Measurements from ENCODE around the gene PARN.
A peak's percentile ranks its signal among the peaks of the same experiment; 100 is the strongest.
"Not testable (repeated sequence)": the region's sequence is repeated elsewhere in the genome, so short reads cannot be mapped to it uniquely, and the experiment has no call there.

Gene PARN

DNA sequence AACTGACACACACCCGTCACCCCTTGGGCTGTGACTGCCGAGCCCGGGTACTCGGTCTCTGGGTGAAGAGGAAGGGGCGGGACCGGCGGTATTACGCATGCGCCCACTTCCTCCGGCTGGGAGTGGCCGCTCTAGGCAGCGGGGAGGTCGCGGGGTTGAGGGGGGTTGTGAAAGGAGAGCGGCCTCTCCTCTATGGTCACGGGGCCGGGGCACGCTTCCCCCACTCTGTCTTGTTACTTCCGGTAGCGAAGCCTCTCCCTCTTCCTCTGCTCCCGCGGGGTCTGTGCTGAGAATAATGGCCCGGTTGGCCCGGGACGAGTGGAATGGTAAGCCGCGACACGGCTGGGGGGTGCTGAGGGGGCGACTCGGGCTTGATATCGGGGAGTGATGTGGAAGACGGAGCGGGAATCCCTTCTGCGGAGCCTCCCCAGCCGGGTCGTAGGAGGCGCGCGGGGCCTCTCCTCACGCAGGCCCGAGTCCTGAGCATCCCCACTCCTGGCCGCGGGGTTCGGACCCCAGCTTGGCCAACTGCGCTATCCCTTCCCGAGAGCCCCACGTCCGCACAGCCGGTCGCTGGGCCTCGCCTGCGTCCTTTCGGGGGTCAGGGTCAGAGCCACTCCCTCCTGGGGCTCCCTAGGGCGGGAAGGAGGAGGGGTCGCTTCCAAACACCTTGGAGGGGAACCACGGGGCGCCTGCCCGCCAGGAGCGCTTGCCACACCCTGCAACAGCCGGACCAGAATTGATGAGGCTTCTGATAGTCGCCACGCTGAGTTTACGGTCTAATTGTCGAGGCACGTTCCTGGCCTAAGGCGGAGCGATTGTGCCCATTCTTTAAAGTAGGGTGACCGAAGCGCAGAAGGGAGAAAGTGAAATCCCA lies 2.9 kb upstream of the PARN start, which contains the start of gene BFAR:
BFAR (plus strand) TSS at position 259 of the 877 bp plus-strand sequence. CDS start 11,396 bp downstream, outside the sequence.
- DNase-seq, result peak; percentile 86

DNA sequence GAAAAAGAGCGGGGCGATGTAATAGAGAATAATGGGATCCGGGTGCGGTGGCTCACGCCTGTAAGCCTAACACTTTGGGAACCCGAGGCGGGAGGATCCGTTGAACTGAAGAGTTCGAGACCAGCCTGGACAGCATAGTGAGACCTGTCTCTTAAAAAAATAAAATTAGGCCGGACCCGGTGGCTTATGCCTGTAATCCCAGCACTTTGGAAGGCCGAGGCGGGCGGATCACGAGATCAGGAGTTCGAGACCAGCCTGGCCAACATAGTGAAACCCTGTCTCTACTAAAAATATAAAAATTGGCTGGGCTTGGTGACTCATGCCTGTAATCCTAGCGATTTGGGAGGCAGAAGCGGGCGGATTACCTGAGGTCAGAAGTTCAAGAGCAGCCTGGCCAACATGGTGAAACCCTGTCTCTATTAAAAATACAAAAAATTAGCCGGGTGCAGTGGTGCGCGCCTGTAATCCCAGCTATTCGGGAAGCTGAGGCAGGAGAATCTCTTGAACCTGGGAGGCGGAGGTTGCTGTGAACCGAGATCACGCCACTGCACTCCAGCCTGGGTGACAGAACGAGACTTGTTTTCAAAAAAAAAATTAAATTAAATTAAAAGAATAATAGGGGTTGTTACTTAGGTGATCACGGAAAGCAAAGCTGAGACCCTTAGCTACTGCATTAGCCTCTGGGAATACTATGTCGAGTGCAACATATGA lies 715 bp upstream of the PARN start:
- DNase-seq, result not testable (repeated sequence)

DNA sequence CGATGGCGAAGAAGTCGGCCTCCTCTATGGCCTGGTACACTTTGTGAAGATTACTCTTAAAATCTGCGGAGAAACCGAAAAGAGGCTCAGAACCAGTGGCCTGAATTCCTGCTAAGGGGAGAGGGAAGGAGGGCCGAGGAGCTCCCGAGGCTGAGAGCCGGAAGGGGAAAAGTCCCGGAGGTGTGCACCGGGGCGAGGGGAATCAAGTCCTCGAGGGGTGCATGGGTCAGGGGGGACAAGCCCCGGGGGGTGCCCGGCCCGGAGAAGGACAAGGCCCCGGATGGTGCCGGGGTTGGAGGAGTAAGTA lies 495 bp downstream of the PARN start:
- DNase-seq, result no peak

- DNase-seq, result no peak
Observed at GRCh38 chr16:14628806-14629611, 1.1 kb downstream of the PARN start.

- no peak for DNase-seq
Observed at GRCh38 chr16:14627078-14627477, 3.0 kb downstream of the PARN start.

DNA sequence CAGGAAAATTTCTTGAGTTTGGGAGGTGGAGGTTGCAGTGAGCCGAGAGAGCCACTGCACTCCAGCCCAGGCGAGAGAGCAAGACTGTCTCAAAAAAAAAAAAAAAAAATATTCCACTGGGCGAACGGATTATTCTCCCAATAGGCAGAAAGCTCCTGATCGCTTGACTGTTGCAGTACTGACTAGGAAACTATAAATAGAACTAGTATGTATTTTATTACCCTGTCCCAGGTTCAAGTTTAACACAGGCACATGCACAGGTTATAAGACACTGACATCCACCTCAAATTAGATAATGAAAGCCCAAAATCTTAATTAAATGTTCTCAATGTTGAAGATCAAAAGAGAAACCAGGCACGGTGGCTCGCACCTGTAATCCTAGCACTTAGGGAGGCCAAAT lies 11.5 kb downstream of the PARN start:
- no peak for DNase-seq

DNA sequence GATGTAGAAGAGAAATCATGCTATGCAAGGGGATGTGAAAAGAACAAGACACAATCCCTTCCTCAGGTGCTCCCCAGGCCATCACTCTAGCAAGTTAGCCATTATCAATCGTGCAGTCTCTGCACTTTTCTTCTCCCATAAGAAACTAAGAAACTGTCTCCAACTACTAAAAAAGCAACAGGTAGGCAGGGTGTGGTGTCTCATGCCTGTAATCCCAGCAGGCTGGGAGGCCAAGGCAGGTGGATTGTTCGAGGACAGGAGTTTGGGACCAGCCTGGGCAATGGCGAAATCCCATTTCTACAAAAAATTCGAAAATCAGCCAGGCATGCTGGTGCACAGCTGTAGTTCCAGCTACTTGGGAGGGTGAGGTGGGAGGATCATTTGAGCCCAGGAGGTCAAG lies 13.8 kb downstream of the PARN start:
- no peak for DNase-seq

GRCh38 chr16:14613991-14614390 lies 16.1 kb downstream of the PARN start:
- DNase-seq, result no peak

- no peak for DNase-seq
Observed at GRCh38 chr16:14611660-14612059, 18.4 kb downstream of the PARN start.

GRCh38 chr16:14609716-14610115 lies 20.3 kb downstream of the PARN start:
- no peak for DNase-seq

DNA sequence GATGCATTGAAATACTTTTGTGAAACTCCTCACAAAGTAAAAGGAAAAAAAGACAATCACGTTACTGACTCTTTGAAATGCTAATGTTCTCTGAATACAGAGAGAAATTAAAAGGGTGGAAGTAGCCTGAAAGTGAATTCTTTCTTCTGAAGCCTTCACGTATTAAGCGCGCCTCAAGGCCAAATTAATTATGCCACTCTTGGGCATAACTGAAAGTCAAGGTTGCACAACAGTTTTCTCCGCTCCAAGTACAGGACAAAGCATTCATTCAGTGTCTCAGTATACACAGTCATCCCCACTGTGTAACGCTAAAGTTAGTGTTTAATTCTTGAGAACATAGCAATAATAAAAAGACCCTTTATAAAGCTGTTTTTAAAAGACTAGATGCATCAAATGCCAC lies 21.5 kb downstream of the PARN start:
- DNase-seq, result no peak

GRCh38 chr16:14608111-14608566 lies 21.9 kb downstream of the PARN start:
- no peak for DNase-seq

- DNase-seq, result no peak
Observed at GRCh38 chr16:14606102-14606501, 24.0 kb downstream of the PARN start.

- no peak for DNase-seq
Observed at GRCh38 chr16:14602443-14602963, 27.6 kb downstream of the PARN start.

- no peak for DNase-seq
Observed at GRCh38 chr16:14600164-14600563, 29.9 kb downstream of the PARN start.

DNA sequence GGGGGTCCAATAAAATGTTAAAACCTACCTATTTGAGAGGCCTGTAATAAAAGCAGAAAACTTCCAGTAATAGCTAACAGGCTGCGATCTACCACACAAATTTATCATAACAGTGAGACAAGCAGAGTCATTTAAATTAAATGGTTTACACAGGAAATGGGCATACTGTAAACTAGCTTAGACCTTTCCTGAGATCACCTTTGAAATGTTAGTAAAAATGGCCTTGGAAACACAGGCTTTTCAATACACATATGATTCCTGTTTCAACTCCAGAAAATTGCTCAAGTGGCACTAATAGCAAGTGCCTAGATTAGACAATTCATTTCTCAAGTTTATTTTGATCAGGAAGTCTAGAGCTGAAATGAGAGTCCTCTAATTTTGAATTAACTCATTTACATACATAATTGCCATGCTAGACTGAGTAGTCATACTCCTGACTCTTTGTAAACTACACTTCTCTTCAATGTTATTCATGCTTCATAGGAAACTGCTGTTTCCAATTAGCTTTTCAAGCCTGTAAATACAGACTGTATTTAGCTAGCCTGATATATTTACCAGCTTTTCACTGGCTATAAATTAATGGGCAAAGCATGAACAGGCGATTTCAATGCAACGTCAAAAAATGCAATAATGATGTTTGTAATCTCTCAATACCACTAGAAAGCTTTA lies 43.3 kb downstream of the PARN start:
- DNase-seq, result no peak

DNA sequence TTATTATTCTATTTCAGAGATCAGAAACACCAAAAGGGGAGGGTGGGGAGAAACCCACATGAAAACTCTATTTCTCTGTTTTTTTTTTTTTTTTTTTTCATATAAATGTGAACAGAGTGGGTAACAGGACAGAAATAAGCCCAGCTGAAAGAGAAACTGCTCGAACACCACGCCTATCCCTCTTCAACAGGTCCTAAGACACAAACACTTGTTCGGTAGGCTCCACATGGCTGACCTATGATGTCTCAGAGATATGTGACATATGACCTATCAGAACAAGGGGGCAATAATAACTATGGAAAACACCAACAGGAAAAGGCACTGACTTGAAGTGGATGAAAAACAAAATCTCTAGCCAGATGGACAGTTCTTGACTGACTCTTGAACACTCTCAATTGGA lies 44.8 kb downstream of the PARN start:
- DNase-seq, result no peak

GRCh38 chr16:14580926-14581325 lies 49.1 kb downstream of the PARN start:
- not testable (repeated sequence) for DNase-seq

DNA sequence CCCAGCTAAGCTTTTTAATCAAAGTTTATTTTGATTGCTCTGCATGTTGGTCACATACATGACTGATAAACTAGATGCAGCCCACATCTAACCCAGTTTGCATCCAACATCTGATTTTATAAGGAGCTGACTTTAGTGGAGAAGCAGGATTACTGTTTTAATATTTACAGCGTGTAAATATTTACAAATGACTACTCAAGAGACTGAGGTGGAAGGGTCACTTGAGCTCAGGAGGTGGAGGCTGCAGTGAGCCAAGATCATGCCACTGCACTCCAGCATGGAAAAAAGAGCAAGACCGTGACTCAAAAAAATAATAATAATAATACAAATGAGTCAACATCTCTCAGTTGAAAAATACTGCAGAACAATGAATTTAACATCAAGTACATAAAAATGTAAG lies 50.8 kb downstream of the PARN start:
- DNase-seq, result no peak

DNA sequence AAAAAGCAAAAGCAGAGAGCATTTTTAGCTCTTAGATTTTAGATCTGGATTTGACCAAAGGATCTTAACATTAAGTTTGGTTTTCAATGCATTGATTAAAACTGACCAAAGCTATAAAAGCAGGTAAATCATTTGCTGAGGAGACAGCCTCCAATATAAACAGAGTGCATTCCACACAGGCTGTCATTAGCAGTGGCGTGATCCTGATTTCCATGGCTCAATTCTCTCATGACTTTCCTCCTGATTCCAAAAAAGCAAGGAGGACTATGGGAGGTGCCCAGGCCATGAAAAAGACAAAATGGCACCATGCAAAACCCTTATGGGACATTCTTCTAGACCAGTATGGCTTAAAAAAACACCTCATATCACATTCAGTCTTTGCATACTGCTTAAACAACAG lies 53.5 kb downstream of the PARN start:
- no peak for DNase-seq

GRCh38 chr16:14576069-14576468 lies 54.0 kb downstream of the PARN start:
- no peak for DNase-seq

DNA sequence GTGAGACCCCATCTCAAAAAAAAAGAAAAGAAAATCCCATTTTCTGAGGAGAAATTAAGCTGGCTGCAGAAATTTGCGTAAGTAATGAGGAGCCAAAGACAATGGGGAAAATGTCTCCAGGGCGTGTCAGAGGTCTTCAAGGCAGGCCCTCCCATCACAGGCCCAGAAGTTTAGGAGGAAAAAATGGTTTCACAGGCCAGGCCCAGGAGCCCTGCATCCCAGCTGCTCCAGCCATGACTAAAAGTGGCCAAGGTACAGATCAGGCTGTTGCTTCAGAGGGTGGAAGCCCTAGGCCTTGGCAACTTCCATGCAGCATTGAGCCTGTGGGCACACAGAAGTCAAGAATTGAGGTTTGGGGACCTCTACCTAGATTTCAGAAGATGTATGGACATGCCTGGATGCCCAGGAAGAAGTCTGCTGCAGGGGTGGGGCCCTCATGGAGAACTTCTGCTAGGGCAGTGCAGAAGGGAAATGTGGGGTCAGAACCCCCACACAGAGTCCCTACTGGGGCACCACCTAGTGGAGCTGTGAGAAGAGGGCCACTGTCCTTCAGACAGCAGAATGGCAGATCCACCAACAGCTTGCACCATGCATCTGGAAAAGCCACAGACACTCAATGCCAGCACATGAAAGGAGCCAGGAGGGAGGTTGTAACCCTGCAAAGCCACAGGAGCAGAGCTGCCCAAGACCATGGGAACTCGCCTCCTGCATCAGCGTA lies 55.2 kb downstream of the PARN start:
- not testable (repeated sequence) for DNase-seq

Data from NCI-H1436 treated with DMSO at 0.1 percent for 48 hours (cell line).